ENCODE measurements around the gene KRTAP10-7.

Gene KRTAP10-7

GRCh38 chr21:44564886-44565598 is 35.4 kb upstream of the KRTAP10-7 start:
- TF ChIP-seq CTCF (IDR thresholded peaks at IDR 0.05; ENCODE audit: insufficient read depth, low read length, poor library complexity, severe bottlenecking): no peak
- DNase-seq (ENCODE audit: extremely low read depth, insufficient read length): no peak

GRCh38 chr21:44566403-44566802 is 34.0 kb upstream of the KRTAP10-7 start:
- Histone ChIP-seq H3K4me3 (replicated peaks; ENCODE audit: low read depth, low read length) (no peak overlapping the region), H3K27me3 (replicated peaks; ENCODE audit: control insufficient read depth, insufficient read depth, low read length) (no peaks in the 10 kb centered on the region), H3K36me3 (ENCODE audit: control insufficient read depth, insufficient read depth, low read length) (no peaks in the 10 kb centered on the region)
- no peak for DNase-seq (ENCODE audit: extremely low read depth, insufficient read length)
- TF ChIP-seq CTCF (IDR thresholded peaks at IDR 0.05; ENCODE audit: insufficient read depth, low read length, poor library complexity, severe bottlenecking): no peak

More at GRCh38 chr21:44564886-44565598, 35.4 kb upstream of the KRTAP10-7 start:
- no peaks in the 10 kb centered on the region for H3K27me3 ChIP-seq (replicated peaks; ENCODE audit: control insufficient read depth, insufficient read depth, low read length)
- H3K4me3 ChIP-seq (replicated peaks; ENCODE audit: low read depth, low read length): no peak overlapping the region
- no peaks in the 10 kb centered on the region for H3K36me3 ChIP-seq (ENCODE audit: control insufficient read depth, insufficient read depth, low read length)

GRCh38 chr21:44567481-44568171 is 32.8 kb upstream of the KRTAP10-7 start:
- Histone ChIP-seq H3K27me3 (replicated peaks; ENCODE audit: control insufficient read depth, insufficient read depth, low read length) (no peaks in the 10 kb centered on the region), H3K36me3 (ENCODE audit: control insufficient read depth, insufficient read depth, low read length) (no peaks in the 10 kb centered on the region), H3K4me3 (replicated peaks; ENCODE audit: low read depth, low read length) (no peak overlapping the region)
- DNase-seq (ENCODE audit: extremely low read depth, insufficient read length): no peak
- no peak for TF ChIP-seq CTCF (IDR thresholded peaks at IDR 0.05; ENCODE audit: insufficient read depth, low read length, poor library complexity, severe bottlenecking)

- Histone ChIP-seq H3K27me3 (replicated peaks; ENCODE audit: control insufficient read depth, insufficient read depth, low read length) (no peaks in the 10 kb centered on the region), H3K36me3 (ENCODE audit: control insufficient read depth, insufficient read depth, low read length) (no peaks in the 10 kb centered on the region), H3K4me3 (replicated peaks; ENCODE audit: low read depth, low read length) (no peak overlapping the region)
- TF ChIP-seq CTCF (IDR thresholded peaks at IDR 0.05; ENCODE audit: insufficient read depth, low read length, poor library complexity, severe bottlenecking): no peak
- no peak for DNase-seq (ENCODE audit: extremely low read depth, insufficient read length)
These were observed 32.1 kb upstream of the KRTAP10-7 start for GRCh38 chr21:44568261-44568660.

GRCh38 chr21:44568667-44569556 is 31.5 kb upstream of the KRTAP10-7 start:
- TF ChIP-seq CTCF (IDR thresholded peaks at IDR 0.05; ENCODE audit: insufficient read depth, low read length, poor library complexity, severe bottlenecking): no peak
- DNase-seq (ENCODE audit: extremely low read depth, insufficient read length): no peak
- no peaks in the 10 kb centered on the region for H3K36me3 ChIP-seq (ENCODE audit: control insufficient read depth, insufficient read depth, low read length)

More at GRCh38 chr21:44568667-44569556, 31.5 kb upstream of the KRTAP10-7 start:
- Histone ChIP-seq H3K27me3 (replicated peaks; ENCODE audit: control insufficient read depth, insufficient read depth, low read length) (no peaks in the 10 kb centered on the region), H3K4me3 (replicated peaks; ENCODE audit: low read depth, low read length) (no peak overlapping the region)

All from GM06990 (cell line).